Uterus (tissue), 4 donors: ENCODE measurements around the gene LCNL1. TPM values are rescaled to one million over a fixed set of nuclear protein-coding genes. Genes with fewer than 3 reads are reported as not detected.

ENCODE experiments used
- DNase-seq, 2 donors: peaks; one replicate each; pipeline ENCODE4 v3.0.0-alpha.2; 2019 to 2020
- H3K27ac ChIP-seq, 2 donors: fragments of 200-600 bp; sonication (generic); 1 replicate in 1 of 2; 2 replicates in 1 of 2; pipeline ENCODE4 v1.5.1; 2016 to 2018
- H3K27me3 ChIP-seq, 2 donors: fragments of 200-600 bp; sonication (generic); one replicate each; pipeline ENCODE4 v1.5.1; 2018 to 2019; ENCODE audit warnings: control low read depth in 1 of 2
- H3K36me3 ChIP-seq, 2 donors: fragments of 200-600 bp; sonication (generic); one replicate each; pipeline ENCODE4 v1.5.1; 2019; ENCODE audit warnings: control low read depth in 1 of 2
- H3K4me1 ChIP-seq, 2 donors: fragments of 200-600 bp; sonication (generic); one replicate each; pipeline ENCODE4 v1.5.1; 2018 to 2019; ENCODE audit warnings: control low read depth in 1 of 2
- H3K4me3 ChIP-seq, 2 donors: fragments of 200-600 bp; sonication (generic); 1 replicate in 1 of 2; 2 replicates in 1 of 2; pipeline ENCODE4 v1.5.1; 2018 to 2019; ENCODE audit warnings: mild to moderate bottlenecking in 1 of 2
- H3K9me3 ChIP-seq, 2 donors: fragments of 200-600 bp; sonication (generic); one replicate each; pipeline ENCODE4 v1.5.1; 2019; ENCODE audit warnings: control low read depth in 1 of 2
- CTCF ChIP-seq, 4 experiments: fragments of 200-600 bp in 2 of 4; fragments of 450-650 bp in 2 of 4; sonication (generic) in 2 of 4; IDR thresholded peaks; one replicate each; pipeline ENCODE4 v1.5.1; 2016 to 2019; ENCODE audit warnings: antibody characterized with exemption in 4 of 4, mild to moderate bottlenecking in 2 of 4, moderate library complexity in 1 of 4
- POLR2A ChIP-seq, 2 donors: fragments of 450-650 bp; IDR thresholded peaks; one replicate each; pipeline ENCODE4 v1.6.1; 2016; ENCODE audit warnings: antibody characterized with exemption in 2 of 2, mild to moderate bottlenecking in 1 of 2, moderate library complexity in 1 of 2
- intact Hi-C: fragments of 100-400 bp; cut with DNase I; formaldehyde crosslinking; loops from one replicate; pipeline ENCODE4 v1.15.1; 2023; ENCODE audit warnings: low total_unique reads
- total RNA-seq, 4 donors: library from RNA; depleted of rRNA in 3 of 4; stranded (reverse); fragments of >200 nt in 3 of 4; gene quantifications; one replicate each; pipeline versions ENCODE4 v1.1.0 to v1.2.4, GENCODE V29; 2014 to 2023
- donor health status: DM: yes; HTN: yes; CAD: no.

Gene LCNL1
- total RNA-seq, 4 donors from 2014 or later: under 0.01 to 6.9 (median 0.54) TPM

GRCh38 chr9:136995362-136995761 is 12.6 kb downstream of the LCNL1 start:
- H3K27ac ChIP-seq: no peak overlapping the region
- peaks cover 0 to 19% of the 10 kb centered on the region in 2 donors for H3K4me1 ChIP-seq
- no peak for DNase-seq
- intact Hi-C loops: no loop called here
- TF ChIP-seq CTCF (IDR thresholded peaks at IDR 0.05) (no peak), POLR2A (IDR thresholded peaks at IDR 0.05) (no peak)
- H3K4me3 ChIP-seq: no peak overlapping the region
- H3K36me3 ChIP-seq: no peaks in the 10 kb centered on the region
- H3K27me3 ChIP-seq: no peaks in the 10 kb centered on the region
- no peaks in the 10 kb centered on the region for H3K9me3 ChIP-seq

GRCh38 chr9:136995772-136996311 is 13.0 kb downstream of the LCNL1 start:
- no peaks in the 10 kb centered on the region for H3K9me3 ChIP-seq
- no peak overlapping the region for H3K27ac ChIP-seq
- intact Hi-C loops: no loop called here
- no peak overlapping the region for H3K4me3 ChIP-seq
- no peaks in the 10 kb centered on the region for H3K27me3 ChIP-seq
- TF ChIP-seq CTCF (IDR thresholded peaks at IDR 0.05) (no peak), POLR2A (IDR thresholded peaks at IDR 0.05) (no peak)
- no peaks in the 10 kb centered on the region for H3K36me3 ChIP-seq
- peaks cover 0 to 19% of the 10 kb centered on the region in 2 donors for H3K4me1 ChIP-seq
- no peak for DNase-seq

- no peaks in the 10 kb centered on the region for H3K36me3 ChIP-seq
- TF ChIP-seq POLR2A (IDR thresholded peaks at IDR 0.05) (no peak), CTCF (IDR thresholded peaks at IDR 0.05) (no peak)
- intact Hi-C loops: no loop called here
- DNase-seq: no peak
- peaks cover 0 to 19% of the 10 kb centered on the region in 2 donors for H3K4me1 ChIP-seq
- no peaks in the 10 kb centered on the region for H3K9me3 ChIP-seq
- no peaks in the 10 kb centered on the region for H3K27me3 ChIP-seq
- no peak within 1 kb of the TSS for H3K4me3 ChIP-seq
- H3K27ac ChIP-seq: no peak within 1 kb of the TSS
Measured at GRCh38 chr9:136996361-136997292, 13.8 kb downstream of the LCNL1 start, which contains the start of gene CLIC3. Gene CLIC3 (minus strand): TSS chr9:136996568. CDS start chr9:136996543, 25 bp downstream.

DNA sequence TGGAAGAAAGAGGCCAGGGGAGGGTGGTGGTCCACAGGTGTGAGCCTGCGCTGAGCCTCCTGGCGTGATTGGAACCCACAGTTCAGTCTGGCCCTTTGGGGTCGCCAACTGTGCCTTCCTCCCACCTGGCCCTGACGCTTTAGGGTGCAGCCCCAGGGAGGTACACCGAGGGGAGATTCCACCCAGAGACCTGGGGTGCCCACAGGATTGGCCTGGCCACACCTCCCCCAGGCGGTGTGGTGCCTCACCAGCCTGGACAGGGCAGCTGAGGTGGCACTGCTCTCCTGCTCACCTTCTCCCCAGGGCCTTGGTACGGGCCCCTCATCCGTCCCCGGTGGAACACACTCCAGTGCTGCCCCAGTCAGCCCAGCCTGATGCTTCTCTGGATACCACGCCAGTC is 14.6 kb downstream of the LCNL1 start:
- intact Hi-C loops: no loop called here
- H3K4me3 ChIP-seq: no peak overlapping the region

More for the DNA sequence above, 14.6 kb downstream of the LCNL1 start:
- peaks cover 0 to 19% of the 10 kb centered on the region in 2 donors for H3K4me1 ChIP-seq
- no peaks in the 10 kb centered on the region for H3K36me3 ChIP-seq
- TF ChIP-seq POLR2A (IDR thresholded peaks at IDR 0.05) (no peak), CTCF (IDR thresholded peaks at IDR 0.05) (no peak)
- no peaks in the 10 kb centered on the region for H3K9me3 ChIP-seq
- H3K27me3 ChIP-seq: no peaks in the 10 kb centered on the region
- no peak overlapping the region for H3K27ac ChIP-seq
- DNase-seq: no peak
